GM12878 (cell line): ENCODE data around the gene GOLGA7B. TPM values are rescaled to one million over a fixed set of nuclear protein-coding genes. Genes with fewer than 3 reads are reported as not detected.

Experiments used
- ATAC-seq: fragments of 200-7000 bp; cut with Tn5 transposase; 3 replicates; pipeline ENCODE4 v1.9.1; 2020; ENCODE audit warnings: mild to moderate bottlenecking, moderate library complexity
- BruUV-seq: library from RNA; stranded (reverse); fragments of 400-500 nt; replicated peaks from 2 replicates; lab custom pipeline; 2021; lab: Mats Ljungman, UMichigan
- CTCF ChIA-PET: fragments of 300-600 bp; sonication (Branson Sonifier 250); formaldehyde crosslinking; extraction: SDS; loops from one replicate; lab custom pipeline; 2021; ENCODE audit warnings: inconsistent platforms; lab: Yijun Ruan, JAX
- POLR2A ChIA-PET: fragments of 350-600 bp; formaldehyde crosslinking; extraction: SDS; loops from one replicate; lab custom pipeline; 2021; ENCODE audit warnings: inconsistent platforms; lab: Charles Lee
- RAD21 ChIA-PET: fragments of 300-600 bp; sonication (Branson Sonifier 250); formaldehyde crosslinking; loops from one replicate; lab custom pipeline; 2023; ENCODE audit warnings: antibody characterized with exemption; ENCODE audit not compliant: unreplicated experiment; lab: Charles Lee
- SMC1A ChIA-PET: fragments of 300-600 bp; sonication (Branson Sonifier 250); formaldehyde crosslinking; loops from one replicate; lab custom pipeline; 2023; ENCODE audit not compliant: unreplicated experiment, uncharacterized antibody; lab: Charles Lee
- DNase-seq: peaks from one replicate; pipeline ENCODE4 v3.0.0-alpha.2; 2011; ENCODE audit warnings: low read depth, low spot score
- FAIRE-seq: peaks from 3 replicates; lab custom pipeline; 2011; peaks lifted over from hg19 to GRCh38; lab: Jason Lieb, UNC
- H2AFZ ChIP-seq: 2 replicates; pipeline ENCODE4 v1.6.0; 2011; ENCODE audit warnings: low read depth, low read length, control low read depth; ENCODE audit not compliant: control insufficient read depth
- H3K27ac ChIP-seq: 2 replicates; pipeline ENCODE4 v1.5.1; 2011; ENCODE audit warnings: control low read depth; ENCODE audit not compliant: control insufficient read depth, insufficient read depth
- H3K27me3 ChIP-seq, 2 experiments: replicated peaks in 1 of 2; 2 replicates each; pipeline versions ENCODE4 v1.6.0 to v1.6.1; 2011; ENCODE audit warnings: low read length in 1 of 2; ENCODE audit not compliant: control insufficient read depth in 2 of 2, insufficient read depth in 2 of 2
- H3K36me3 ChIP-seq, 2 experiments: 2 replicates each; pipeline ENCODE4 v1.5.1; 2011; ENCODE audit warnings: low read length in 1 of 2; ENCODE audit not compliant: control insufficient read depth in 2 of 2, insufficient read depth in 2 of 2
- H3K4me1 ChIP-seq: 2 replicates; pipeline ENCODE4 v1.6.1; 2011; ENCODE audit warnings: mild to moderate bottlenecking, low read length, moderate library complexity, mixed read lengths; ENCODE audit not compliant: control insufficient read depth, insufficient read depth
- H3K4me2 ChIP-seq: 2 replicates; pipeline ENCODE4 v1.6.0; 2011; ENCODE audit warnings: control low read depth; ENCODE audit not compliant: control insufficient read depth, insufficient read depth
- H3K4me3 ChIP-seq: fragments of 200-600 bp; sonication (generic); 2 replicates; pipeline ENCODE4 v1.5.1; 2016
- H3K79me2 ChIP-seq: 2 replicates; pipeline ENCODE4 v1.6.0; 2011; ENCODE audit warnings: low read length; ENCODE audit not compliant: control insufficient read depth, insufficient read depth
- H3K9ac ChIP-seq: 2 replicates; pipeline ENCODE4 v1.8.0; 2011; ENCODE audit warnings: low read length, control low read depth, mixed read lengths; ENCODE audit not compliant: control insufficient read depth, insufficient read depth
- H3K9me3 ChIP-seq: replicated peaks from 3 replicates; pipeline ENCODE4 v1.5.1; 2011; ENCODE audit warnings: mild to moderate bottlenecking, low read length; ENCODE audit not compliant: control insufficient read depth, insufficient read depth
- H4K20me1 ChIP-seq: 2 replicates; pipeline ENCODE4 v1.6.0; 2011; ENCODE audit not compliant: control insufficient read depth, insufficient read depth
- BACH1 ChIP-seq: fragments of 450-650 bp; IDR thresholded peaks from 2 replicates; pipeline ENCODE4 v1.6.1; 2017; ENCODE audit warnings: mild to moderate bottlenecking, borderline replicate concordance
- CHD1 ChIP-seq: IDR thresholded peaks from 2 replicates; pipeline ENCODE4 v1.6.1; 2012; ENCODE audit warnings: low read depth, low read length, improper control_type of control experiment
- ETV6 ChIP-seq, 2 experiments: fragments of 450-650 bp in 1 of 2; IDR thresholded peaks in 1 of 2; conservative IDR thresholded peaks in 1 of 2; 2 replicates each; pipeline ENCODE4 v1.6.1; 2014; ENCODE audit warnings: antibody characterized with exemption in 1 of 2, borderline replicate concordance in 1 of 2, low read depth in 1 of 2, mild to moderate bottlenecking in 1 of 2, moderate library complexity in 1 of 2
- IRF5 ChIP-seq: fragments of 450-650 bp; IDR thresholded peaks from 2 replicates; pipeline ENCODE4 v1.6.1; 2017; ENCODE audit warnings: borderline replicate concordance
- JUND ChIP-seq: IDR thresholded peaks from 2 replicates; pipeline ENCODE4 v1.6.1; 2012; ENCODE audit warnings: low read depth, mild to moderate bottlenecking, low read length, improper control_type of control experiment, moderate library complexity
- KDM1A ChIP-seq: fragments of 200-600 bp; sonication (generic); IDR thresholded peaks from 2 replicates; pipeline ENCODE4 v1.6.1; 2016; ENCODE audit warnings: borderline replicate concordance
- MLLT1 ChIP-seq: fragments of 450-650 bp; IDR thresholded peaks from 2 replicates; pipeline ENCODE4 v1.6.1; 2016; ENCODE audit warnings: mild to moderate bottlenecking
- MYC ChIP-seq: IDR thresholded peaks from 2 replicates; pipeline ENCODE4 v1.6.1; 2011; ENCODE audit warnings: mild to moderate bottlenecking, low read length, moderate library complexity, inconsistent platforms; ENCODE audit not compliant: insufficient read depth, insufficient replicate concordance, insufficient read length, severe bottlenecking
- NBN ChIP-seq: fragments of 450-650 bp; IDR thresholded peaks from 2 replicates; pipeline ENCODE4 v1.6.1; 2016
- NR2F1 ChIP-seq: fragments of 450-650 bp; conservative IDR thresholded peaks from 2 replicates; pipeline ENCODE4 v1.6.1; 2017; ENCODE audit warnings: mild to moderate bottlenecking
- RB1 ChIP-seq: fragments of 450-650 bp; formaldehyde crosslinking; IDR thresholded peaks from 2 replicates; pipeline ENCODE4 v1.6.1; 2017; ENCODE audit warnings: mild to moderate bottlenecking, borderline replicate concordance
- RELA ChIP-seq: fragments of 450-650 bp; IDR thresholded peaks from 2 replicates; pipeline ENCODE4 v1.8.0; 2014; ENCODE audit warnings: borderline replicate concordance; ENCODE audit not compliant: partially characterized antibody
- SIN3A ChIP-seq: IDR thresholded peaks from 2 replicates; pipeline ENCODE4 v1.6.1; 2012; ENCODE audit warnings: low read depth, low read length, improper control_type of control experiment
- STAT3 ChIP-seq: IDR thresholded peaks from 2 replicates; pipeline ENCODE4 v1.6.1; 2011; ENCODE audit warnings: low read depth, low read length, improper control_type of control experiment
- WGBS: methylation state at CpG from one replicate; pipeline ENCODE4 v1.1.6; 2016; ENCODE audit warnings: low lambda C conversion rate; ENCODE audit not compliant: insufficient replicate concordance, insufficient coverage; ENCODE audit errors: missing lambda C conversion rate; 5-methylcytosine and 5-hydroxymethylcytosine counted together
- in situ Hi-C: fragments of 300-500 bp; cut with MboI; formaldehyde crosslinking; loops from 9 replicates; pipeline ENCODE4 v1.14.3; 2018; ENCODE audit warnings: mixed read lengths
- intact Hi-C: fragments of 100-400 bp; cut with micrococcal nuclease; formaldehyde crosslinking; loops from one replicate; pipeline ENCODE4 v1.14.2; 2022; ENCODE audit not compliant: unreplicated experiment
- polyA plus RNA-seq, 11 experiments: library from polyadenylated mRNA; depleted of rRNA in 4 of 11; unstranded in 6 of 11; stranded (reverse) in 5 of 11; fragments of >200 nt; fragmentation: Nextera tagmentation in 4 of 11; fragmentation: Illumina TruSeq in 1 of 11; extraction: Ambion mirVana in 4 of 11; extraction: Trizol in 1 of 11; gene quantifications; 1 replicate in 1 of 11; 2 replicates in 10 of 11; pipeline versions ENCODE4 v1.2.1 to v1.2.3, GENCODE V29; 2011 to 2016; ENCODE audit warnings: inconsistent platforms in 2 of 11, missing spikeins in 2 of 11, low read depth in 1 of 11
- total RNA-seq, 4 experiments: library from RNA; depleted of rRNA in 3 of 4; stranded (reverse); fragments of >200 nt in 3 of 4; fragmentation: Illumina TruSeq in 1 of 4; extraction: Trizol in 1 of 4; gene quantifications; 2 replicates each; pipeline versions ENCODE4 v1.2.1 to v1.2.3, GENCODE V29; 2013 to 2021
- TF ChIP-seq, protein P1 (sequence below): IDR thresholded peaks from 2 replicates; pipeline ENCODE4 v1.6.1; 2011; ENCODE audit warnings: low read depth, mild to moderate bottlenecking, low read length, moderate library complexity, borderline replicate concordance; ENCODE audit errors: extremely low read depth
- TF ChIP-seq, protein P2 (sequence below): fragments of 450-650 bp; IDR thresholded peaks from 2 replicates; pipeline ENCODE4 v1.6.1; 2017; ENCODE audit warnings: mild to moderate bottlenecking, moderate library complexity

GOLGA7B gene
- total and polyA plus RNA-seq, 10 of the 15 experiments (the other 5 are each of a cell fraction or from before 2014, with no cell fraction given) = 0.01 to 0.02 (median 0.01) TPM; not detected in 7

DNA sequence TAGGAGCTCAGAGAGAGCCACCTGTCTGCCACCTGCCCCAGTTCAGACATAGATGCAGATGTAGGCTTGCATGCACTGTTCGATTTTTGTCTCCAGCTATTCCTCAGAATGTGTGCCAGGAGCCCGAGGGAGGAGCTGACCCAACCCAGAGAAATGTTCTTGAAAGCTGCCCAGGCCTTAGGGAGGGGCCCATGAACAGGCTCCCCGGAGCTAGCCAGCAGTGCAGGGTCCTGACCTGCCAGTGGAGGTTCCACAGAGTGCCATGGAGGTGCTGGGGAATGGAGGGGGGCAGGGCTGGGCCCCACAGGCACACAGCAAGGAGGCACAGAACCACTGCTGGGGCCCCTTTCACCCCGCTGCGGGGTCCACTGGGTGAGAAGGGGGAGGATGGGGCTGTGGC is 48.2 kb upstream of the GOLGA7B start:
- Histone ChIP-seq H3K27me3 (no peaks in the 10 kb centered on the region; a peak in 1 of 4 replicates), H2AFZ (no peak overlapping the region), H3K79me2 (no peaks in the 10 kb centered on the region), H3K9ac (no peak overlapping the region), H3K36me3 (no peaks in the 10 kb centered on the region), H3K4me2 (no peak overlapping the region), H3K4me3 (no peak overlapping the region), H3K27ac (no peak overlapping the region), H4K20me1 (no peaks in the 10 kb centered on the region), H3K4me1 (no peaks in the 10 kb centered on the region), H3K9me3 (no peaks in the 10 kb centered on the region; the same call in 1 of the 3 replicates)
- FAIRE-seq (no peak), ATAC-seq (no peak), DNase-seq (no peak)
- RAD21 ChIA-PET = no interaction called here
- 13% methylated on average over 5 of the region's 5 CpGs for WGBS
- BruUV-seq = no TSS peak
- in situ Hi-C loops (no loop called here), intact Hi-C loops (no loop called here)
- POLR2A ChIA-PET = no interaction called here
- CTCF ChIA-PET = no interaction called here
- SMC1A ChIA-PET = interaction anchor here (1.0 kb wide), 1 partner anchor 67 kb away, joined by 3 read pairs; no protein-coding TSS in a partner anchor
- TF ChIP-seq SIN3A (no peak), KDM1A (no peak), STAT3 (no peak), NBN (no peak), CHD1 (no peak), ETV6 (conservative IDR thresholded peaks at IDR 0.05 in 1 of 2, IDR thresholded peaks at IDR 0.05 in 1 of 2; ENCODE audit: borderline replicate concordance in 1 of 2, low read depth in 1 of 2) (no peak), RELA (no peak), RB1 (no peak), BACH1 (no peak), IRF5 (no peak), MLLT1 (no peak), JUND (no peak), NR2F1 (no peak), MYC (no peak)
- TF ChIP-seq, protein P1, sequence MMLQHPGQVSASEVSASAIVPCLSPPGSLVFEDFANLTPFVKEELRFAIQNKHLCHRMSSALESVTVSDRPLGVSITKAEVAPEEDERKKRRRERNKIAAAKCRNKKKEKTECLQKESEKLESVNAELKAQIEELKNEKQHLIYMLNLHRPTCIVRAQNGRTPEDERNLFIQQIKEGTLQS = no peak
- TF ChIP-seq, protein P2, sequence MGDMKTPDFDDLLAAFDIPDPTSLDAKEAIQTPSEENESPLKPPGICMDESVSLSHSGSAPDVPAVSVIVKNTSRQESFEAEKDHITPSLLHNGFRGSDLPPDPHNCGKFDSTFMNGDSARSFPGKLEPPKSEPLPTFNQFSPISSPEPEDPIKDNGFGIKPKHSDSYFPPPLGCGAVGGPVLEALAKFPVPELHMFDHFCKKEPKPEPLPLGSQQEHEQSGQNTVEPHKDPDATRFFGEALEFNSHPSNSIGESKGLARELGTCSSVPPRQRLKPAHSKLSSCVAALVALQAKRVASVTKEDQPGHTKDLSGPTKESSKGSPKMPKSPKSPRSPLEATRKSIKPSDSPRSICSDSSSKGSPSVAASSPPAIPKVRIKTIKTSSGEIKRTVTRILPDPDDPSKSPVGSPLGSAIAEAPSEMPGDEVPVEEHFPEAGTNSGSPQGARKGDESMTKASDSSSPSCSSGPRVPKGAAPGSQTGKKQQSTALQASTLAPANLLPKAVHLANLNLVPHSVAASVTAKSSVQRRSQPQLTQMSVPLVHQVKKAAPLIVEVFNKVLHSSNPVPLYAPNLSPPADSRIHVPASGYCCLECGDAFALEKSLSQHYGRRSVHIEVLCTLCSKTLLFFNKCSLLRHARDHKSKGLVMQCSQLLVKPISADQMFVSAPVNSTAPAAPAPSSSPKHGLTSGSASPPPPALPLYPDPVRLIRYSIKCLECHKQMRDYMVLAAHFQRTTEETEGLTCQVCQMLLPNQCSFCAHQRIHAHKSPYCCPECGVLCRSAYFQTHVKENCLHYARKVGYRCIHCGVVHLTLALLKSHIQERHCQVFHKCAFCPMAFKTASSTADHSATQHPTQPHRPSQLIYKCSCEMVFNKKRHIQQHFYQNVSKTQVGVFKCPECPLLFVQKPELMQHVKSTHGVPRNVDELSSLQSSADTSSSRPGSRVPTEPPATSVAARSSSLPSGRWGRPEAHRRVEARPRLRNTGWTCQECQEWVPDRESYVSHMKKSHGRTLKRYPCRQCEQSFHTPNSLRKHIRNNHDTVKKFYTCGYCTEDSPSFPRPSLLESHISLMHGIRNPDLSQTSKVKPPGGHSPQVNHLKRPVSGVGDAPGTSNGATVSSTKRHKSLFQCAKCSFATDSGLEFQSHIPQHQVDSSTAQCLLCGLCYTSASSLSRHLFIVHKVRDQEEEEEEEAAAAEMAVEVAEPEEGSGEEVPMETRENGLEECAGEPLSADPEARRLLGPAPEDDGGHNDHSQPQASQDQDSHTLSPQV = no peak
